T47D (cell line): ENCODE measurements around the gene NUDT16L1.
"Not testable (repeated sequence)": the region's sequence is repeated elsewhere in the genome, so short reads cannot be mapped to it uniquely, and the experiment has no call there.

ENCODE experiments used
- DNase-seq, 2 experiments: peaks; one replicate each; pipeline versions ENCODE4 v3.0.0 to v3.0.0-alpha.2; 2011 to 2012; ENCODE audit warnings: low read depth in 1 of 2, low spot score in 1 of 2
- JUND ChIP-seq: IDR thresholded peaks from 2 replicates; pipeline ENCODE4 v1.6.1; 2012; ENCODE audit warnings: low read depth
- in situ Hi-C: cut with HindIII; loops from 2 replicates; pipeline ENCODE4 v1.10.0; 2016; ENCODE audit warnings: low sequenced_read_pairs, low pct_unique_long_range_greater_than_20kb

Gene NUDT16L1

GRCh38 chr16:4734730-4735535, 41.6 kb downstream of the NUDT16L1 start:
- in situ Hi-C loops = no loop called here
- peak; percentile 67 to 79 for DNase-seq
- TF ChIP-seq JUND = no peak

GRCh38 chr16:4736546-4736945, 43.2 kb downstream of the NUDT16L1 start:
- TF ChIP-seq JUND = no peak
- DNase-seq = no peak
- in situ Hi-C loops = no loop called here

GRCh38 chr16:4737545-4737944, 44.2 kb downstream of the NUDT16L1 start:
- DNase-seq = peak in 1 of 2 experiments; percentile 15
- in situ Hi-C loops = no loop called here
- no peak for TF ChIP-seq JUND

- in situ Hi-C loops, DNase-seq: not testable (repeated sequence)
Measured at GRCh38 chr16:4738370-4738769, 45.0 kb downstream of the NUDT16L1 start.

- no peak for DNase-seq
- no peak for TF ChIP-seq JUND
- in situ Hi-C loops = no loop called here
Measured at GRCh38 chr16:4743226-4743878, 50.0 kb downstream of the NUDT16L1 start.

GRCh38 chr16:4744555-4745273, 51.4 kb downstream of the NUDT16L1 start:
- TF ChIP-seq JUND = no peak
- DNase-seq = no peak
- in situ Hi-C loops = no loop called here

GRCh38 chr16:4745274-4745569, 51.9 kb downstream of the NUDT16L1 start:
- no peak for TF ChIP-seq JUND
- DNase-seq = no peak
- in situ Hi-C loops = no loop called here
